CD4-positive, alpha-beta T cell treated with Interleukin-6 for 4 hours (primary cell): ENCODE measurements around the gene GPRIN3.
"Not testable (repeated sequence)": the region's sequence is repeated elsewhere in the genome, so short reads cannot be mapped to it uniquely, and the experiment has no call there.

Experiments
- DNase-seq: peaks from one replicate; pipeline ENCODE4 v3.0.0-alpha.2; 2020; ENCODE audit warnings: mixed read lengths

GPRIN3 gene

GRCh38 chr4:89212666-89213381, 94.8 kb downstream of the GPRIN3 start:
- no peak for DNase-seq

- no peak for DNase-seq
These were observed 103.0 kb downstream of the GPRIN3 start for GRCh38 chr4:89204624-89205023.

- DNase-seq: no peak
These were observed 103.7 kb downstream of the GPRIN3 start for GRCh38 chr4:89203902-89204301.

- DNase-seq: not testable (repeated sequence)
These were observed 108.2 kb downstream of the GPRIN3 start for GRCh38 chr4:89199394-89199793.

- no peak for DNase-seq
These were observed 109.7 kb downstream of the GPRIN3 start for GRCh38 chr4:89197920-89198319.

GRCh38 chr4:89196745-89197144, 110.9 kb downstream of the GPRIN3 start:
- DNase-seq: no peak

GRCh38 chr4:89196056-89196674, 111.4 kb downstream of the GPRIN3 start:
- DNase-seq: no peak

GRCh38 chr4:89193843-89194242, 113.8 kb downstream of the GPRIN3 start:
- no peak for DNase-seq
